ENCODE results near the gene EXOC4. TPM values are rescaled to one million over a fixed set of nuclear protein-coding genes. Genes with fewer than 3 reads are reported as not detected.

EXOC4 gene
- total and polyA plus RNA-seq, 2 donors (not counting 3 experiments of a cell fraction or from before 2014, with no cell fraction given): 20.3 to 73.1 TPM

GRCh38 chr7:133703547-133703946, 450.7 kb downstream of the EXOC4 start:
- Histone ChIP-seq H3K4me3 (replicated peaks in 1 of 3; ENCODE audit: insufficient read depth in 1 of 3, low read depth in 1 of 3, low read length in 3 of 3) (no peak overlapping the region), H4K20me1 (replicated peaks; ENCODE audit: control insufficient read depth, extremely low read depth, insufficient read depth, low read length) (no peaks in the 10 kb centered on the region), H3K79me2 (ENCODE audit: control insufficient read depth, insufficient read depth, low read length) (no peaks in the 10 kb centered on the region), H3K27ac (ENCODE audit: insufficient read depth, low read depth, low read length) (no peak overlapping the region), H3K9ac (replicated peaks; ENCODE audit: extremely low read depth, insufficient read depth, low read length) (no peak overlapping the region), H3K9me3 (replicated peaks; ENCODE audit: control insufficient read depth, insufficient read depth, low read length) (no peaks in the 10 kb centered on the region), H3K4me1 (ENCODE audit: control insufficient read depth, extremely low read depth, insufficient read depth, low read length) (no peaks in the 10 kb centered on the region), H2AFZ (ENCODE audit: low read depth, low read length) (no peak overlapping the region), H3K9me1 (replicated peaks; ENCODE audit: control insufficient read depth, extremely low read depth, insufficient read depth, low read length) (peaks cover 2% of the 10 kb centered on the region), H3K27me3 (ENCODE audit: control insufficient read depth in 2 of 2, insufficient read depth in 2 of 2, low read length in 2 of 2) (no peaks in the 10 kb centered on the region), H3K36me3 (ENCODE audit: control insufficient read depth in 2 of 2, extremely low read depth in 1 of 2, insufficient read depth in 2 of 2, low read length in 2 of 2) (no peaks in the 10 kb centered on the region), H3K4me2 (ENCODE audit: insufficient read depth, low read length) (no peak overlapping the region)
- dilution Hi-C loops (cut with MboI; ENCODE audit: extremely low pct_ligation_motif_present, low sequenced_read_pairs) (no loop called here), intact Hi-C loops (cut with micrococcal nuclease) (no loop called here)
- ChIA-PET CTCF (no interaction called here), POLR2A (no interaction called here)
- BruUV-seq (replicated peaks): no TSS peak
- DNase-seq (ENCODE audit: low read depth, low spot score): no peak
- FAIRE-seq: no peak
- TF ChIP-seq POLR2A (IDR thresholded peaks at IDR 0.05; ENCODE audit: low read depth, low read length): no peak
- no peak for TF ChIP-seq CTCF (IDR thresholded peaks at IDR 0.05; ENCODE audit: extremely low read depth in 1 of 2, insufficient read depth in 1 of 2, low read depth in 1 of 2, low read length in 2 of 2)
- no peak for TF ChIP-seq FOS (IDR thresholded peaks at IDR 0.05; ENCODE audit: borderline replicate concordance, insufficient read depth, low read length)
- TF ChIP-seq MYC (IDR thresholded peaks at IDR 0.05; ENCODE audit: low read depth, low read length): no peak
- no peak for TF ChIP-seq MAX (IDR thresholded peaks at IDR 0.05; ENCODE audit: insufficient read depth, insufficient read length)
- no peak for TF ChIP-seq POLR2AphosphoS5 (IDR thresholded peaks at IDR 0.05; ENCODE audit: insufficient read depth, low read depth, low read length)
- no peak for TF ChIP-seq EZH2 (IDR thresholded peaks at IDR 0.05; ENCODE audit: borderline replicate concordance, low read depth, low read length, severe bottlenecking)
- TF ChIP-seq GATA2 (IDR thresholded peaks at IDR 0.05; ENCODE audit: insufficient read depth, insufficient read length, low read depth, low read length): no peak
- no peak for TF ChIP-seq JUN (IDR thresholded peaks at IDR 0.05; ENCODE audit: borderline replicate concordance, insufficient read depth, insufficient read length, low read depth)
